ENCODE results near the gene RAB11FIP2.

- no peak for TF ChIP-seq CTCF (conservative IDR thresholded peaks at IDR 0.05 in 1 of 2, IDR thresholded peaks at IDR 0.05 in 1 of 2; ENCODE audit: extremely low read depth in 1 of 2, insufficient read depth in 1 of 2, low read depth in 1 of 2, low read length in 2 of 2)
- no peak for TF ChIP-seq EZH2 (IDR thresholded peaks at IDR 0.05; ENCODE audit: borderline replicate concordance, low read length)
Measured at GRCh38 chr10:117980755-117981702, 65.7 kb downstream of the RAB11FIP2 start.

All from mammary epithelial cell (primary cell).